ENCODE results near the gene NKAIN2.
"Not testable (repeated sequence)": the region's sequence is repeated elsewhere in the genome, so short reads cannot be mapped to it uniquely, and the experiment has no call there.

NKAIN2 gene

GRCh38 chr6:124356276-124356810 is 552.7 kb downstream of the NKAIN2 start:
- no peak for DNase-seq

DNA sequence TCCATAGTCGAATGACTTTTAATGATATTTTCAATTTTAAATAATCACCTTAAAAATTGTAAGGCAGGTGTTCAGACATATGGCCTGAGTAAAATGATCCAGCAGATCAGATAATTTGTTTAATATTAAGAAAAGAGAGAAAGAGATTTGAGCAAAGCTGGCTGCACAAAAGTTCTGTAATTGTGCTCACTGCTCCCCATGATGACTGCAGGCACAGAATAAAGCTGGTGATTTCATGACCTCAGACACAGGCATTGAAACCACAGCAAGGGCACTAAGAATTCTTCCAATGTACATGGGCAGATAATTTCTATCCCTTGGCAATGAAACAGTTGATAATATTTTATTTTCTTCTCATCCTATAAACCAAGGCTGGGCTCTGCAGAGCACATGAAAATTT is 553.1 kb downstream of the NKAIN2 start:
- no peak for DNase-seq

DNA sequence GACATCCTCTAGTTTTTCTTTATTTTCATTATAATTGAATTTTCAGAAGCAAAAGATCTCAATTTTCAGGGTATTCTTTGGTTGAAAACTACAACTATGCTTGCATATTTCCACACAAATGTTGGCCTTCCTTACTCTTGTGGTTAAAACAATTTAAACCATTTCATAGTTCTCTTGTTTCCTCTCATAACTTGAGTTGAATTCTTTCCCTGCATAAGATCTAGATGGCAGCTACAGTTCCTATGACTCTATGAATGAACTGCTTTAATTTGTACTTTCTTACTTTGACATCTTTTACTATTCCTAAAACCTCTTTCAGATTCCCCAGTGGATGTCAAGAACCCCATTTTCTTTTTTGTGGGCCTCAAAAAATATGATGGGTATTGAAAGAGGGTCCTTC is 564.5 kb downstream of the NKAIN2 start:
- no peak for DNase-seq

DNA sequence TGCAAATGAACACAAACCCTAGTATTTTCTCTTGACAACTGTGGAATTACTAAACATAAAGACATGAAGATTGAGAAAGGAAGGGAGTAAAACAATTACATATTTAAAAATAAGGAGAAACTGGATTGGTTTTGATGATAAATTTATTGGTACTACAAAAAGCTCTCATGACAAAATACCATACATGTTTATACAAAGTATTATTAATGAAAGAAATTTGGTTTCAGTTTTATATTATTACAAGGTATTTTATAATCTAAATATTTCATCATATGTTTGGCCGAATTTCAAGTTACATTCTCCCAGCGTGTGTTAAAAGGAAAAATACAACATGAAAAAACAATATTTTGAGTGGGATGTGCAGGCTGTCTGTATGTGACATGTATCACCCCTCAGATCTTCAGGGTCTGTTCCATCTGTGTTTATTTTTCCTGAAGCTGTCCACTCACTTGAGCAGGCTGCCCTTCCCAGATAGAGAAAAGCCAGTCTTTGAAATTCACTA is 568.4 kb downstream of the NKAIN2 start:
- no peak for DNase-seq

GRCh38 chr6:124373386-124373785 is 569.7 kb downstream of the NKAIN2 start:
- DNase-seq, result no peak

GRCh38 chr6:124389127-124389526 is 585.5 kb downstream of the NKAIN2 start:
- DNase-seq, result no peak

DNA sequence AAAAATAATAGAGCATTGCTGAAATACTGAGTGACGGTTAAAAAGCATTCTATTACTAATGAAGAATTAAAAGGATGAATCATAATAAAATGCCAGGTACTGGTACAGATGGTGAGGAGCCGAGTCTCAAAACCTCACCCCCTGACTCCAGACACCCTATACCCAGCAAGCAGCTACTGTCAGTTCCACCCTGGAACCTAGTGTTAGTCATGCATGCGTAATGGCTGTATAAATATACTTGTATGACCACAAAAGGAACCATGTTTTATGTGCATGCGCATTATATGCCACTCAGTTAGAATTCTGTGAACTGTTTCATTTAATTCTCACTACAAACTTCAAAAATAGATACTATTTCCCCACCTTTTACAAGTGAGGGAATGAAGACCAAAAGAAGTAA is 589.9 kb downstream of the NKAIN2 start:
- no peak for DNase-seq

- DNase-seq, result no peak
Observed at GRCh38 chr6:124396361-124396760, 592.7 kb downstream of the NKAIN2 start.

DNA sequence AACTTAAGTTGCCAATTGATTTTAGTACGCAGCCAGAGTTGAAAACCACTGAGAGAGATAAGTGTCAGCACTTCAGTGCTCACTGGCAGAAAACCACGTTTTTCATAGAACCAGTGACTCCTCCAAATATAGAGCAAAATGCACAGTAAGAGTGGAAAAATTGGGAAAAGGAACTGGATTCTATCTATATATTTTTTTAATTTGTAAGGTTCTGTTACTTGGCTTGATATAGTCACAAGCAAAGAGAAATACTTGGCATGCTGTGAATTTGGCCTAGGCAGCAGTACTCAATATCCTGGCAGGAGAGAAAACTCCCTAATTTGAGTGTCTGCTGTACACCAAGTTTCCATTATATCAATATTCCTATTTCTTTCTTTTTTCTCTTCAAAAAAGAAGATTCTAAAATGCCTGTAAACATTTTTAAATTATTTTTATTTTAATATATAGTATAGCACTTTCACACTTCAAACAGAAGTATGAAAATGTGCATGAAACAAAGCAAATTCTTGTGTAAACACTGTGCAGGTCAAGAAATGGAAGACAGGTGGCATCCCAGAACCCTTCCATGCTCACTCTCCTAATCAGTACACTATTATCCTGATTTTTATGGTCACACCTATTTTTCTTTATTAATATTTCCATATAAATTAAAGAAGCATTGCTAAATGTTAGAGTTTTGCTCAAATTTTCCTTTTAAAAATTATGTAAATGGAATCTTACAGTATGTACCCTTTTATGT is 596.8 kb downstream of the NKAIN2 start:
- no peak for DNase-seq

DNA sequence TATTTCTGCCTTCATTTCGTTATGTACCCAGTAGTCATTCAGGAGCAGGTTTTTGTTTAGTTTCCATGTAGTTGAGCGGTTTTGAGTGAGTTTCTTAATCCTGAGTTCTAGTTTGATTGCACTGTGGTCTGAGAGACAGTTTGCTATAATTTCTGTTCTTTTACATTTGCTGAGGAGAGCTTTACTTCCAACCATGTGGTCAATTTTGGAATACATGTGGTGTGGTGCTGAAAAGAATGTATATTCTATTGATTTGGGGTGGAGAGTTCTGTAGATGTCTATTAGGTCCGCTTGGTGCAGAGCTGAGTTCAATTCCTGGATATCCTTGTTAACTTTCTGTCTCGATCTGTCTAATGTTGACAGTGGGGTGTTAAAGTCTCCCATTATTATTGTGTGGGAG is 606.8 kb downstream of the NKAIN2 start:
- not testable (repeated sequence) for DNase-seq

- not testable (repeated sequence) for DNase-seq
Observed at GRCh38 chr6:124412657-124413056, 609.0 kb downstream of the NKAIN2 start.

DNA sequence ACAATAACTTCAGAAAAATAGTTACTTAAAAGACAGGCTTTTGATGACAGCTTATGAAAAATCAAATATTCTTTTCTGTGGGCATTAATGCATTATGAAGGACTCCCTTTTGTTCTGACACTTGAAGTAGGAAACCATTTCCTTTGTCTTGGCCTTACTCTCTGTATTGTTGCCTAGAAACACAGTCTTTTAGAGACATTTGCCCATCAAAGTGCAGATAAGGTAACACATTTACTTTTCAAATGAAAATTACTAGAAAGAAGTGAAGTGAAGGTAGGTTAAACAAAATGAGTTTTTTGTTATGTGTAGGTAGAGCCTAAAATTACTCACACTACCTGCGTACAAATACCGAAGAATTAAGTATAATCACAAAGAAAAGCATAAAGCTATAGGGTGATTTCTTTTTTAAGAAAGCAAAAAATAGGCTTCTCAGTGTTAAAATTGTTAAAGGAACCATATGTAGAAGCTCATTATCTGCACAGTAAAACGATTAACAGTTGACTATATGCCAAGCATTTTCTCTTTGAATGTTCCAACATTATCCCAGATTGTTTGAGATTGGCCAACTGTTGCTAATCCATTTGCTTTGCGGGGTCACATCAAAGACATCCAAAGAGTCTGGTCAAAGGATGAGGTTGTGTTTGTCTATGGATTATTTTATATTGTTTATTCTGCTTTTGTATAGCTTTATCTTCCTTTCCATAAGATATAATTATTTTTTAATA is 616.6 kb downstream of the NKAIN2 start:
- no peak for DNase-seq

DNA sequence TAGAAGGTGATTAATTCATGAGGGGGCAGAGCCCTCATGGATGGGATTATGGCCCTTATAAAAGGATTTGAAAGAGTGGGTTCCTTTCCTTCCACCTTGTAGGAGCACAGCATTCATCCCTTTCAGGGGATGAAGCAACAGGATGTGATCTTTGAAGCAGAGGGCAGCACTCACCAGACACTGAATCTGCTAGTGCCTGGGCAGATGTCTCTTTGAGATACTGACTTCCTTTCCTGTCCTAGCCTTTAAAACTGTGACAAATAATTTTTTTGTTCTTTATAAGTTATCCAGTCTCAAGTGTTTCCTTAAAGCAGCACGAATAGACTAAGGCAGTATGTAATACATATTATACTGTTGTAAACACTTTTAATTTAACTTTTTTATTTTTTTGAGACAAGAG is 620.0 kb downstream of the NKAIN2 start:
- DNase-seq, result peak; percentile 31

GRCh38 chr6:124430740-124431318 is 627.2 kb downstream of the NKAIN2 start:
- no peak for DNase-seq

- DNase-seq, result no peak
Observed at GRCh38 chr6:124432620-124433019, 629.0 kb downstream of the NKAIN2 start.

GRCh38 chr6:124433387-124434160 is 629.9 kb downstream of the NKAIN2 start:
- DNase-seq, result no peak

- DNase-seq, result no peak
Observed at GRCh38 chr6:124434421-124434820, 630.8 kb downstream of the NKAIN2 start.

DNA sequence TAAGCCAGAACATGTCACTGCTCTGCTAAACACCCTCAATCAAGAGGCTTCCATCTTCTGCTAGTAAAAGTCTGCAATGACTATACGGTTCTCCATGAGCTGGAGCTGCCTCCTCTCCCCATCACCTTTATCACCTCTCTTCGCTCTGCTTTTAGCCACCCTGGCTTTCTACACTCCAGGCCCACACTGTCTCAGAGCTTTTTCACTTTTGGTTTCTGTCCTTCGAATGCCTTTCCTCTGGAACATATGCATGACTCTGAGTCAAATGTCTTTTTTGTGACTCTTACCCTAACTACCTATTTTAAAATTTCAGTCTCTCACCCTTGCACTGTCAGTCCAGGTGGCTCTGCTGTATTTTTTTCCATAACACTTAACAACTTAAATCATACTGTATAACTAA is 633.1 kb downstream of the NKAIN2 start:
- DNase-seq, result no peak

- DNase-seq, result no peak
Observed at GRCh38 chr6:124438546-124439065, 634.9 kb downstream of the NKAIN2 start.

DNA sequence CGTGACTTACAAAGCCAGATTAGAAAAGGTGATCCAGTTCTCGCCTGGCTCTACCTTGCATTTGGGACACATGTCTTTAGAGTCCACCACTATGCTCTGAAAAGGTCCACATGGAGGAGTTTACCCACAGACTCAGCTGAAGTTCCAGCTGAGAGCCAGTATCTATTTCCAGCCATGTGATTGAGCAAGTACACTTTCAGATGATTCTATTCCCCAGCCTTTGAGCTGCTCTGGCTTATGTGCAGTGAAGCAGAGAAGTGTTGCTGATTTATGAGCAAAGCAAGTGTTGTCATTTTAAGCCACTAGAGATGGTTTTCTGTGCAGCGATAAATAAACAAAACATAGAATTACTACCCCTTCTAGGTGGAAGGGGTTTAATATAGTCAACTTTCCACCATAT is 637.8 kb downstream of the NKAIN2 start:
- no peak for DNase-seq

GRCh38 chr6:124443541-124443940 is 639.9 kb downstream of the NKAIN2 start:
- no peak for DNase-seq

- no peak for DNase-seq
Observed at GRCh38 chr6:124445581-124445980, 641.9 kb downstream of the NKAIN2 start.

- no peak for DNase-seq
Observed at GRCh38 chr6:124446961-124447360, 643.3 kb downstream of the NKAIN2 start.

Measured in KG1 (cell line).